HG03469 (cell line): Measurements from ENCODE around the gene CFI.

Source experiments
- ATAC-seq: cut with Tn5 transposase; IDR thresholded peaks from one replicate; pipeline ENCODE4 v1.9.1; 2021; ENCODE audit warnings: mild to moderate bottlenecking, moderate library complexity, moderate number of reproducible peaks; ENCODE audit not compliant: unreplicated experiment

The CFI gene

GRCh38 chr4:109698656-109699055 lies 103.1 kb downstream of the CFI start:
- ATAC-seq: no peak

GRCh38 chr4:109691411-109691920 lies 110.3 kb downstream of the CFI start:
- no peak for ATAC-seq
